Amygdala (tissue), 56 donors: ENCODE measurements around the gene SH3RF1.

Source experiments
- DNase-seq, 56 donors: peaks; one replicate each; lab custom pipeline; 2025; lab: John Stamatoyannopoulos, UW

SH3RF1 gene

DNA sequence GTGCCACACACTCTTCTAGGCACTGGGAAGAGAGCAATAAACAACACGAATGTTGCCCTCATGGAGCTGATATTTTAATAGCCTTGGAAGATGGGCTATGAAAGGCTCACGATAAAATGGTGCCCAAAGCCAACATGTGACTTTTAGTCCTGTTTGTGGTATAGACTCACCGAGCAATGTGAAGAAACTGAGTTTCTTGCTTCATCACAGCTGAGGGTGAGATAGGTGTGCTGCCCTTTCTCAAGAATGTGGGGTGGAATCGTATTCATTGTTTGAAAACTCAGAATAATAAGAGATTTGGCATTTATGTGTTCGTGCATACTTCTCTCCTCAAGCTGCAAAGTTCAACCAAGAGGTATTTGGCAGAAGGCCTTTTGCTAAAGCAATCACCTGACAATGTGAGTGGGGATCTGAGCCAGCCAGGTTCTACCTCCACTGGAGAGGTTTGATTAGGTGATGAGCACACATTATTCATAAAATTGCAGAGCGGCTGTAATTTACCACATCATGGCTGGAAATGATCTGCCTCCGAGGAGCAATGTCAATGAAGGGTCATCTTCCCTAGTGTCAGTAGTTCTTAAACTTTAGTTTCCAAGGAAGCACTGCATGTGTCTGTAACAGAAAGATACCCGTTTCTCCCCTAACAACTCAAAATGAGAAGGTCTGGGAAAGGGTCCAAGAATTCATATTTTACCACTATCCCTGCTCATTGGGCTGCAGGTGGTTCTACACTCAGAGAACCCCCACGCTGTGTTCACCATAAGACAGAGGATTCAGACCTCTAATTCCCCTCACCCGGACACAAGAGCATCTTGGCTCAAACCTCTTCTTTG lies 218.8 kb downstream of the SH3RF1 start:
- DNase-seq, result no peak

DNA sequence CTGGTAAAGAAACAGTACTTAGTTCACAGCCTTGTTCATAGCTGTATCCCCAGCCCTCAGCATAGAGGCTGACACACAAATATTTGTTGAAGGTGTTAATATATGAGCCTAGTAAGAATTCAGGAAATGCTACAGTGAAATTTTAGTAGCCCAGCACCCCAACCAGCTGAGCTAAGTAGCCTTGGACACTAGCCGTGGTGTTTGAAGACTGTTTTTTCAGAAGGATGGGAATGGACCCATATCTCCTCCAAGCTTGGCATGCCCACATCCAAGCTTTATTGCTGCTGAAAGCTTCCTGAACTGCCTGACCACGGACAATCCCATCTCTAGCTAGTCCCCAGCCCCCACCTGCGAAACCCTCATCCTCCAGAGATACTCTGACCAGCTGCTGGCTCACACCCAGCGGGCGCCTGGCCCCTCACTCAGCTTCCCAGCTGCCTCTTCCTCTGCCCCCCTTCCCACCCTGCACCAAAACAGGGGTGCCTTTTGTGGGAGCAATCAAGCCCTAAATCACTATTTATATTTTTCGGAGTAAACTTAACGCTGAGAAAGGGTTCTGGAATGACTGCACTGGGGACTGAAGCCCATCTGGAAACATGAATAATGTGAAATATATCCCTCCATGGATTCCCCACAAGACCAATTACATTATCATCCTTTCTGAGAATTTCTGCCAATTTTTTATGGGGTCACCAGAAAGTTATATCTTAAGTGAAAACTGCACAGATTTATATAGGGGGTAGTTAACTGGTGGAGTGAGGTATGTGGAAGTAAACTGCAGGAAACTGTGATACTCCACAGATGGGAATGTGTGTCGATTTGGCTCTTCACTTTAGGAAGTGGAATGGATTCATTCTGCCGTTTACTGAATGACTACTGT lies 219.6 kb downstream of the SH3RF1 start:
- no peak for DNase-seq

DNA sequence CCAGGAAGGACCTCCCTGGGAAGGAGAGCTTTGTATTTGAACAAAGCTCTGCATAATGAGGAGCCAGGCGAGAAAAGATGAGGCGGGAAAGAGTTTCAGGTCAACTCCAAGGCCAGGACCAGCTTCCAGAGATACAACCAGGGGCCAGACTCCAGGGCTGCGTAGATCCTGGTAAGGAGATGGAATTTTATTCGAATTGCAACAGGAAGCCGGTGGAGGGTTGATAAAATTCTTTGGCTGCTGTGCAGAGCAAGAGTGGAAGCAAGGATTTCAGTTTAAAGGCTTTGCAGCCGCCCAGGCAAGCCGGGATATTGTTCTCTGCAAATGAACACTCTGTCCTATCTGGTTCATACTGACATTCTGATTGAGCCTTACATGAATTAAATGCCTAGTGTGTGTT lies 220.5 kb downstream of the SH3RF1 start:
- DNase-seq, result no peak

DNA sequence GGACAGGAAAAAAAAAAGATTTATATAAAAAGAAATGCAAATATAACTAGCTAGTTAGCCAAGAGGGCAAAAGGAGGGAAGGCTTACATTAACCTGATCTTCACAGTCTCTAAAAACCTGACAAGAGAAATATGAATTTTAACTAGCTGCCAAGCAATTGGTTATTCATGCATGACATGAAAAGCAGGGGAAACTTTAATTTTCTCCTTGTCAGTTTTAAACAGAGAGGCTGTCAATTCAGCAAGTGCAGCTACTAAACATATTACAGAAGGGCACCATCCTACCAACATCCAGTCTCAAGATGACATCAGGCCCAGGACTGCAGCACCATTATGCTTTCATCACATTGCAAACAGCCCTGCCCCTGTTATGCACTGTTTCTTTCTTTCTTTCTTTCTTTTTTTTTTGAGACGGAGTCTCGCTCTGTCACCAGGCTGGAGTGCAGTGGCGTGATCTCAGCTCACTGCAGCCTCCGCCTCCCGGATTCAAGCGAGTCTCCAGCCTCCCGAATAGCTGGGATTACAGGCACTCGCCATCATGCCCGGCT lies 221.8 kb downstream of the SH3RF1 start:
- DNase-seq, result no peak

DNA sequence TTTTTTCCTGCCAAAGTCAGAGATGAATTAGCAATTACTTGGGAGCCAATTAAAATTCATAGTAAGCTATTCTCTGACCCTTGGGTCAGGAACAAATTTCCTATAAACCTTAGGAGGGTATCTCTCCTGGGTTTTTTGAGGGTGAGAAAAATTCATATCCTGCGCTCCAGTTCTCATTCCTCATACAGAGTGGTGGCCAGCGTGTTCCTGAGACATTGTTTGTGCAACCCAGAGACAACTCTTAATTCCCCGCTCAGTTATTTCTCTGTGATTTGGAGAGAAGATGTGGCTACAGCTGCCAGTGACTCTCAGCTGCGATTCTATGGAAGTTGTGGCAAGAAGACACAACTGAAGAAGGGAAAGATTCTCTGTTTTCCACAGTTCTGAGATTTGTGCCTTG lies 222.8 kb downstream of the SH3RF1 start:
- no peak for DNase-seq

DNA sequence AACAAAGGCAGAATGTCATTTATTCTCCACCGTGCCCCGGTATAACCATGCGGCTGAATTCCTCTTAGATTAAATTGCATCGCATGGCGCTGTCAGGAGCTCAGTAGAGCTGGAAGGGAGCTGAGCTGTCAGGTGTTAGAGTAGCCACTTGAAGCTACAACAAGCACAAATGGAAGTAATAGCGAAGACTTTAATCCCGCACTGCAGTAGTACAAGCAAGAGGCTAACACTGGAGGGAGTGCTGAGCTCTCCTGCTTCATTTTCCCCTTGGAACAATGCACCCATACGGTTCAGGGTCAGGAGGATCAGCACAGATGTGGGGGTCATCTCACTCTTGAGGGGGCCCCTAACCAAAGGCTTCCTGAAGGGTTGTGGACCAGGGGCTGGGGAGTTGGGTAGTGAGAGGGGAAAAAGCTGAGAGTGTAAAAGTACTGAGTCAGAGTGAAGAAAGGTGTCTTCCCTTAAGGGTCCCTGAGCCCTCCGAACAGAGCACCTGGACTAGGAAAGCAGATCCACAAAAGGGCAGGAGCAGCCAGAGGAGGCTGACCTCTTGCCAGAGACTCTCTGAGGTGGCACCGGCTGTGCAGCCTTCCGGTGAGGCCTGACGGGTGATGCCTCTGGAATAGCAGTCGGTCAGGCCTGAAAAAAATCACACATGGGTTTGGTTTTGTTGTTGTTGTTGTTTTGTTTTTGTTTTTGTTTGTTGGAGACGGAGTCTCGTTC lies 224.7 kb downstream of the SH3RF1 start:
- no peak for DNase-seq

DNA sequence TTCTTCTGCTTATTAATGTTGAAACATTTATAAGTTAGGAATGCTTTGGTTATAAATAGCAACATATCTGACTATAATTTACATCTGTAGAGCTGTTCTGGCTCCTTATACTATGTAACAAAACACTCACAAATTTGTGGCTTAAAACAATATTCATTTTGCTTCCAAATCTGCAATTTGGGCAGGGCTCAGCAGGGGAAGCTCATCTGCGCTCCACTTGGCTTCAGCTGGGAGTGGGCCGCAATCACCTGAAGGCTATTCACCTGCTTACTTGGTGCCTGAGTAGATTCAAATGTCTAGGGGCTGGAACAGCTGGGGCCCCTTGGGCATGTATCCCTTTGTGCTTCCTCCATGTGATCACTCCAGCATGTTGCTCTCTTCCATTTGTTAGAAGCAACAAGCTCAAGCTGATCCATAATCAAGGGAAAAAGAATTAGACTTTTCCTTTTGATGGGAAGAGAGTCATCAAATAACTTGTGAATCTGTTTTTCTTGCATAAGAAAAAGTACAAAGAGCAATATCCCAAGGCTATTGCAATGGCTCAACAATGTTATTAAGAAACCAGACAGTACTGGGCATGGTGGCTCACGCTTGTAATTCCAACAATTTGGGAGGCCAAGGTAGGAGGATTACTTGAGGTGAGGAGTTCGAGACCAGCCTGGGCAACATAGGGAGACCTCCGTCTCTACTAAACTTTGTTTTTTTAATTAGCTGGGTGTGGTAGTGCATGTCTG lies 225.9 kb downstream of the SH3RF1 start:
- no peak for DNase-seq
